ENCODE results near the gene ZMIZ1. TPM values are rescaled to one million over a fixed set of nuclear protein-coding genes. Genes with fewer than 3 reads are reported as not detected.

Gene ZMIZ1
- total and polyA plus RNA-seq, 12 donors: 6.6 to 113 (median 55.1) TPM

GRCh38 chr10:79235765-79236432 is 167.1 kb downstream of the ZMIZ1 start:
- H3K36me3 ChIP-seq (replicated peaks in 1 of 2): peaks cover 0 to 7% of the 10 kb centered on the region in 2 donors
- DNase-seq: no peak
- 68 to 86% (median 78%) methylated on average over 5 to 10 of the region's 10 CpGs for WGBS, 4 donors
- H3K9me3 ChIP-seq (replicated peaks in 1 of 3): no peaks in the 10 kb centered on the region
- no peaks in the 10 kb centered on the region for H3K27me3 ChIP-seq
- peaks cover 7 to 44% of the 10 kb centered on the region in 2 donors for H3K4me1 ChIP-seq (replicated peaks in 1 of 2)
- no peak overlapping the region for H3K27ac ChIP-seq
- intact Hi-C loops (cut with DNase I): no loop called here
- H3K4me3 ChIP-seq: no peak overlapping the region
- TF ChIP-seq, protein P1, sequence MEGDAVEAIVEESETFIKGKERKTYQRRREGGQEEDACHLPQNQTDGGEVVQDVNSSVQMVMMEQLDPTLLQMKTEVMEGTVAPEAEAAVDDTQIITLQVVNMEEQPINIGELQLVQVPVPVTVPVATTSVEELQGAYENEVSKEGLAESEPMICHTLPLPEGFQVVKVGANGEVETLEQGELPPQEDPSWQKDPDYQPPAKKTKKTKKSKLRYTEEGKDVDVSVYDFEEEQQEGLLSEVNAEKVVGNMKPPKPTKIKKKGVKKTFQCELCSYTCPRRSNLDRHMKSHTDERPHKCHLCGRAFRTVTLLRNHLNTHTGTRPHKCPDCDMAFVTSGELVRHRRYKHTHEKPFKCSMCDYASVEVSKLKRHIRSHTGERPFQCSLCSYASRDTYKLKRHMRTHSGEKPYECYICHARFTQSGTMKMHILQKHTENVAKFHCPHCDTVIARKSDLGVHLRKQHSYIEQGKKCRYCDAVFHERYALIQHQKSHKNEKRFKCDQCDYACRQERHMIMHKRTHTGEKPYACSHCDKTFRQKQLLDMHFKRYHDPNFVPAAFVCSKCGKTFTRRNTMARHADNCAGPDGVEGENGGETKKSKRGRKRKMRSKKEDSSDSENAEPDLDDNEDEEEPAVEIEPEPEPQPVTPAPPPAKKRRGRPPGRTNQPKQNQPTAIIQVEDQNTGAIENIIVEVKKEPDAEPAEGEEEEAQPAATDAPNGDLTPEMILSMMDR (IDR thresholded peaks at IDR 0.05): no peak
- no peak for TF ChIP-seq POLR2A (IDR thresholded peaks at IDR 0.05)

DNA sequence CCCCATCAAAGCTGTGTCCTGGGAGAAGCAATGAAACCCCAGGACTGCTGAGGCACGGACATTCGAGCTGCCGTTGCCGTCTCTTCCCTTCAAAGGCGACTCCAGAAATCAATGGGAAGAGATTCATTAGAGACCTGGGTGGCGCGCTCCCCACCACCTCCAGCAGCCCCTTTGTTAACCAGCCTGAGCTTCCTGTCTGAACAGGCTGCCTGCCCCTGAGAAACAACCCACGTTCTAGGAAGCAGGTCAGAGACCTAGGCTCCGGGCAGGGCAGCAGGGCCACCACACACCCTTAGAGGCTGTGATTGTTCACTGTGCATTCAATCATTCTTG is 167.6 kb downstream of the ZMIZ1 start:
- no peaks in the 10 kb centered on the region for H3K9me3 ChIP-seq (replicated peaks in 1 of 3)
- H3K4me1 ChIP-seq (replicated peaks in 1 of 2): peaks cover 7 to 49% of the 10 kb centered on the region in 2 donors
- H3K4me3 ChIP-seq: no peak overlapping the region
- DNase-seq: no peak
- H3K27ac ChIP-seq: no peak overlapping the region
- peaks cover 0 to 7% of the 10 kb centered on the region in 2 donors for H3K36me3 ChIP-seq (replicated peaks in 1 of 2)
- TF ChIP-seq, protein P1 (IDR thresholded peaks at IDR 0.05): no peak
- TF ChIP-seq POLR2A (IDR thresholded peaks at IDR 0.05): no peak
- no peaks in the 10 kb centered on the region for H3K27me3 ChIP-seq
- intact Hi-C loops (cut with DNase I): no loop called here
- WGBS, 4 donors: 71 to 92% (median 82%) methylated on average over 9 of the region's 9 CpGs

DNA sequence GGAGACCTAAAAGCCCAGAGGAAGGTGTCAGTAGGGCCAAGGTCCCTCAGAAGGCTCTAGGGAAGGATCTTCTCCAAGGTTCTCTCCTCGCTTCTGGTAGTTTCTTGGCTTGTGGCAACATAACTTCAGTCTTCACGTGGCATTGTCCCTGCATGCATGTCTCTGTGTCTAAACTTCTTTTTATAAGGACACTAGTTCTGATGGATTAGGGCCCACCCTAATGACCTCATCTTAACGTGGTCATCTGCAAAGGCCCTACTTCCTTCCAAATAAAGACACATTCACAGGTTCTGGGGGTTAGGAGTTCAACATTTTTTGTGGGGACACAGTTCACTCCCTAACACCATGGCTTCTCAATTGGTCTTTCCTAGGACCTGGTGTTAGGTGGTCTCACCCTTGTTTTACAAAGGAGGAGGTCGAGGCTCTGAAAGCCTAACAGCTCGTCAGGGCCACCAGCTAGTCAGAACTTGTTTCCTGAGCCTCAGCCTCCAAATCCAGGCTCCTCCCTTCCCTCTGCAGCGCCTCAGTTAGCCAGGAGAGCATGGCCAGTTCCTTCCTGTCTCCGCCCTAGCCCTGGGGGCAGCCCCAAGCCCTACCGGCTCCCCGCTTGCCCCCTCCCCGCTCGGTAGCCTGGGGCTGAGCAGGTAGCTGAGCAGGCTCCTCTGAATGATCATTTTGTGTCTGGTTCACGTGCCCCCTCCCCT is 168.8 kb downstream of the ZMIZ1 start:
- H3K27ac ChIP-seq: peak overlapping the region in 3 of 5 donors; percentile 10 to 72 (median 33)
- 62 to 80% (median 74%) methylated on average over 12 of the region's 12 CpGs for WGBS, 4 donors
- peaks cover 0 to 7% of the 10 kb centered on the region in 2 donors for H3K36me3 ChIP-seq (replicated peaks in 1 of 2)
- no peak for DNase-seq
- intact Hi-C loops (cut with DNase I): no loop called here
- no peaks in the 10 kb centered on the region for H3K27me3 ChIP-seq
- TF ChIP-seq, protein P1 (IDR thresholded peaks at IDR 0.05): no peak
- TF ChIP-seq POLR2A (IDR thresholded peaks at IDR 0.05): no peak
- no peaks in the 10 kb centered on the region for H3K9me3 ChIP-seq (replicated peaks in 1 of 3)
- H3K4me1 ChIP-seq (replicated peaks in 1 of 2): peaks cover 17 to 58% of the 10 kb centered on the region in 2 donors
- H3K4me3 ChIP-seq: no peak overlapping the region

GRCh38 chr10:79238158-79238520 is 169.4 kb downstream of the ZMIZ1 start:
- intact Hi-C loops (cut with DNase I): no loop called here
- Histone ChIP-seq H3K9me3 (replicated peaks in 1 of 3) (no peaks in the 10 kb centered on the region), H3K36me3 (replicated peaks in 1 of 2) (peaks cover 0 to 7% of the 10 kb centered on the region in 2 donors), H3K27me3 (no peaks in the 10 kb centered on the region), H3K27ac (peak overlapping the region in 1 of 5 donors; percentile 72), H3K4me1 (replicated peaks in 1 of 2) (peaks cover 18 to 58% of the 10 kb centered on the region in 2 donors), H3K4me3 (no peak overlapping the region)
- no peak for TF ChIP-seq POLR2A (IDR thresholded peaks at IDR 0.05)
- TF ChIP-seq, protein P1 (IDR thresholded peaks at IDR 0.05): no peak
- WGBS, 4 donors: 43 to 61% (median 54%) methylated on average over 6 of the region's 6 CpGs
- no peak for DNase-seq

Data from adrenal gland (tissue), 12 donors.